Keratinocyte (primary cell): ENCODE data around the gene KAT6B. TPM values are rescaled to one million over a fixed set of nuclear protein-coding genes. Genes with fewer than 3 reads are reported as not detected.

Source experiments
- DNase-seq: peaks from one replicate; pipeline ENCODE4 v3.0.0-alpha.2; 2011; ENCODE audit warnings: low read depth, missing footprints, low spot score
- FAIRE-seq: peaks from 2 replicates; lab custom pipeline; 2011; peaks lifted over from hg19 to GRCh38; lab: Jason Lieb, UNC
- H2AFZ ChIP-seq: 2 replicates; pipeline ENCODE4 v1.6.0; 2012; ENCODE audit warnings: low read length, control low read depth, inconsistent platforms; ENCODE audit not compliant: control insufficient read depth
- H3K27ac ChIP-seq: 2 replicates; pipeline ENCODE4 v1.5.1; 2011; ENCODE audit warnings: low read length; ENCODE audit not compliant: control insufficient read depth, insufficient read depth
- H3K27me3 ChIP-seq: 3 replicates; pipeline ENCODE4 v1.6.0; 2011; ENCODE audit warnings: low read length; ENCODE audit not compliant: control insufficient read depth, insufficient read depth; ENCODE audit errors: extremely low read depth
- H3K36me3 ChIP-seq, 2 experiments: 2 replicates in 1 of 2; 3 replicates in 1 of 2; pipeline ENCODE4 v1.5.1; 2011; ENCODE audit warnings: low read length in 2 of 2, mild to moderate bottlenecking in 1 of 2; ENCODE audit not compliant: control insufficient read depth in 2 of 2, insufficient read depth in 2 of 2; ENCODE audit errors: extremely low read depth in 1 of 2
- H3K4me1 ChIP-seq: 3 replicates; pipeline ENCODE4 v1.5.1; 2011; ENCODE audit warnings: low read length; ENCODE audit not compliant: control insufficient read depth, insufficient read depth; ENCODE audit errors: extremely low read depth
- H3K4me2 ChIP-seq: 3 replicates; pipeline ENCODE4 v1.6.0; 2011; ENCODE audit warnings: low read depth, low read length; ENCODE audit not compliant: control insufficient read depth, insufficient read depth; ENCODE audit errors: extremely low read depth
- H3K4me3 ChIP-seq, 3 experiments: fragments of 200-600 bp in 1 of 3; sonication (generic) in 1 of 3; 2 replicates in 2 of 3; 3 replicates in 1 of 3; pipeline ENCODE4 v1.5.1; 2011 to 2016; ENCODE audit warnings: low read length in 3 of 3, mild to moderate bottlenecking in 3 of 3, control low read depth in 2 of 3, inconsistent platforms in 1 of 3, low read depth in 1 of 3, mixed read lengths in 1 of 3, mixed run types in 1 of 3, moderate library complexity in 1 of 3; ENCODE audit not compliant: control insufficient read depth in 2 of 3, insufficient read depth in 2 of 3; ENCODE audit errors: extremely low read depth in 1 of 3
- H3K79me2 ChIP-seq: 2 replicates; pipeline ENCODE4 v1.6.0; 2012; ENCODE audit warnings: low read length; ENCODE audit not compliant: control insufficient read depth, insufficient read depth
- H3K9ac ChIP-seq: 3 replicates; pipeline ENCODE4 v1.6.0; 2011; ENCODE audit warnings: low read length; ENCODE audit not compliant: control insufficient read depth, insufficient read depth; ENCODE audit errors: extremely low read depth
- H3K9me1 ChIP-seq: 3 replicates; pipeline ENCODE4 v1.6.0; 2011; ENCODE audit warnings: low read length; ENCODE audit not compliant: control insufficient read depth, insufficient read depth; ENCODE audit errors: extremely low read depth
- H3K9me3 ChIP-seq: 2 replicates; pipeline ENCODE4 v1.5.1; 2012; ENCODE audit warnings: low read depth, low read length; ENCODE audit not compliant: control insufficient read depth
- H4K20me1 ChIP-seq: 3 replicates; pipeline ENCODE4 v1.6.0; 2011; ENCODE audit warnings: low read length; ENCODE audit not compliant: control insufficient read depth, insufficient read depth; ENCODE audit errors: extremely low read depth
- EZH2 ChIP-seq: IDR thresholded peaks from one replicate; pipeline ENCODE4 v1.6.1; 2012; ENCODE audit warnings: inconsistent platforms, mild to moderate bottlenecking, low read length, moderate library complexity
- dilution Hi-C: fragments of 300-500 bp; cut with MboI; formaldehyde crosslinking; loops from one replicate; pipeline ENCODE4 v1.7.0; 2020; ENCODE audit warnings: low sequenced_read_pairs; ENCODE audit not compliant: extremely low pct_ligation_motif_present
- polyA plus RNA-seq, 5 experiments: library from polyadenylated mRNA; depleted of rRNA in 3 of 5; stranded (reverse) in 3 of 5; stranded (forward) in 1 of 5; unstranded in 1 of 5; fragments of >200 nt; gene quantifications; 1 replicate in 1 of 5; 2 replicates in 3 of 5; 3 replicates in 1 of 5; pipeline versions ENCODE4 v1.2.1 to v1.2.3, GENCODE V29; 2011 to 2012; ENCODE audit warnings: missing spikeins in 2 of 5, low read depth in 1 of 5, low replicate concordance in 1 of 5
- TF ChIP-seq, protein P1 (sequence below), 3 experiments: IDR thresholded peaks in 1 of 3; conservative IDR thresholded peaks in 1 of 3; optimal IDR thresholded peaks in 1 of 3; 2 replicates in 2 of 3; 3 replicates in 1 of 3; pipeline versions ENCODE3 to v1.5.1; 2011; ENCODE audit warnings: low read length in 3 of 3, mild to moderate bottlenecking in 3 of 3, moderate library complexity in 2 of 3, control low read depth in 1 of 3, inconsistent platforms in 1 of 3; ENCODE audit not compliant: insufficient read depth in 2 of 3; ENCODE audit errors: extremely low read depth in 1 of 3

The KAT6B gene
- polyA plus RNA-seq, 1 donor (not counting 4 experiments of a cell fraction or from before 2014, with no cell fraction given), result 2.9 TPM

- dilution Hi-C loops, result no loop called here
- no peak for DNase-seq
- no peaks in the 10 kb centered on the region for H3K9me3 ChIP-seq
- no peak for TF ChIP-seq EZH2
- TF ChIP-seq, protein P1, sequence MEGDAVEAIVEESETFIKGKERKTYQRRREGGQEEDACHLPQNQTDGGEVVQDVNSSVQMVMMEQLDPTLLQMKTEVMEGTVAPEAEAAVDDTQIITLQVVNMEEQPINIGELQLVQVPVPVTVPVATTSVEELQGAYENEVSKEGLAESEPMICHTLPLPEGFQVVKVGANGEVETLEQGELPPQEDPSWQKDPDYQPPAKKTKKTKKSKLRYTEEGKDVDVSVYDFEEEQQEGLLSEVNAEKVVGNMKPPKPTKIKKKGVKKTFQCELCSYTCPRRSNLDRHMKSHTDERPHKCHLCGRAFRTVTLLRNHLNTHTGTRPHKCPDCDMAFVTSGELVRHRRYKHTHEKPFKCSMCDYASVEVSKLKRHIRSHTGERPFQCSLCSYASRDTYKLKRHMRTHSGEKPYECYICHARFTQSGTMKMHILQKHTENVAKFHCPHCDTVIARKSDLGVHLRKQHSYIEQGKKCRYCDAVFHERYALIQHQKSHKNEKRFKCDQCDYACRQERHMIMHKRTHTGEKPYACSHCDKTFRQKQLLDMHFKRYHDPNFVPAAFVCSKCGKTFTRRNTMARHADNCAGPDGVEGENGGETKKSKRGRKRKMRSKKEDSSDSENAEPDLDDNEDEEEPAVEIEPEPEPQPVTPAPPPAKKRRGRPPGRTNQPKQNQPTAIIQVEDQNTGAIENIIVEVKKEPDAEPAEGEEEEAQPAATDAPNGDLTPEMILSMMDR (optimal IDR thresholded peaks at IDR 0.05 in 1 of 3, IDR thresholded peaks at IDR 0.05 in 1 of 3, conservative IDR thresholded peaks at IDR 0.05 in 1 of 3; ENCODE audit: extremely low read depth in 1 of 3, insufficient read depth in 2 of 3, low read length in 3 of 3), result no peak
- no peaks in the 10 kb centered on the region for H3K9me1 ChIP-seq
- no peaks in the 10 kb centered on the region for H3K36me3 ChIP-seq
- no peaks in the 10 kb centered on the region for H4K20me1 ChIP-seq
- no peaks in the 10 kb centered on the region for H3K79me2 ChIP-seq
- no peaks in the 10 kb centered on the region for H3K27me3 ChIP-seq
- H3K9ac ChIP-seq, result no peak overlapping the region
- FAIRE-seq, result no peak
- H3K4me3 ChIP-seq, result no peak overlapping the region
- H2AFZ ChIP-seq, result no peak overlapping the region
- H3K4me2 ChIP-seq, result no peak overlapping the region
- no peak overlapping the region for H3K27ac ChIP-seq
- peaks cover 10% of the 10 kb centered on the region for H3K4me1 ChIP-seq
Observed at GRCh38 chr10:74901867-74902450, 75.6 kb downstream of the KAT6B start.

DNA sequence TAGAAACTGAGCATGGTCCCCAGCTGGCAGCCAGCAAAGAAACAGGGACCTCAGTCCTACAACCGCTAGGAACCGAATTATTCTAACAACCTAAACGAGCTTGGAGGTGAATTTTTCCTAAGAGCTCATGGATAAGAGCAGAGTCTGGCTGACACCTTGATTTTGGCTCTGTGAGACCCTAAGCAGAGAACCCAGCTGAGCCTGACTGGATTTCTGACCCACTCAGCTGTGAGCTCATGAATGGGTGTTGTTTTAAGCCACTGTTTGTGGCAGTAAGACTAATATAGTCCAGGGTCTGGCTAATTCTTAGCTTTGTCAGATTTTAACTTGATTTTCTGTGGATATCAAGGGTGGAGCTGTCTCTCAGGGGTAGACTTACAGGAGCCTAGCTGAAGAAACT is 77.1 kb downstream of the KAT6B start:
- H2AFZ ChIP-seq, result no peak overlapping the region
- no peaks in the 10 kb centered on the region for H3K9me1 ChIP-seq
- H3K4me1 ChIP-seq, result no peaks in the 10 kb centered on the region
- H3K9me3 ChIP-seq, result no peaks in the 10 kb centered on the region
- no peaks in the 10 kb centered on the region for H4K20me1 ChIP-seq
- no peaks in the 10 kb centered on the region for H3K27me3 ChIP-seq
- no peak for TF ChIP-seq EZH2
- TF ChIP-seq, protein P1 (optimal IDR thresholded peaks at IDR 0.05 in 1 of 3, IDR thresholded peaks at IDR 0.05 in 1 of 3, conservative IDR thresholded peaks at IDR 0.05 in 1 of 3; ENCODE audit: extremely low read depth in 1 of 3, insufficient read depth in 2 of 3, low read length in 3 of 3), result no peak
- no peak overlapping the region for H3K27ac ChIP-seq
- H3K9ac ChIP-seq, result no peak overlapping the region
- dilution Hi-C loops, result no loop called here
- FAIRE-seq (no peak), DNase-seq (no peak)
- no peaks in the 10 kb centered on the region for H3K79me2 ChIP-seq
- no peak overlapping the region for H3K4me2 ChIP-seq
- H3K4me3 ChIP-seq, result no peak overlapping the region
- no peaks in the 10 kb centered on the region for H3K36me3 ChIP-seq
